Lung (tissue), 12 donors: ENCODE data around the gene AGRN. TPM values are rescaled to one million over a fixed set of nuclear protein-coding genes. Genes with fewer than 3 reads are reported as not detected.

ENCODE experiments used
- ATAC-seq: fragments of 200-7000 bp; cut with Tn5 transposase; one replicate; pipeline ENCODE4 v1.9.1; 2020; ENCODE audit warnings: moderate number of reproducible peaks; ENCODE audit not compliant: insufficient read depth, low FRiP score
- DNase-seq, 3 donors: peaks; one replicate each; pipeline ENCODE4 v3.0.0-alpha.2; 2013 to 2017
- H3K27ac ChIP-seq, 2 donors: one replicate each; pipeline ENCODE4 v1.5.1; 2013; ENCODE audit warnings: mild to moderate bottlenecking in 2 of 2, moderate library complexity in 2 of 2, control low read depth in 1 of 2, inconsistent platforms in 1 of 2, low read depth in 1 of 2, low read length in 1 of 2
- H3K27me3 ChIP-seq, 3 donors: one replicate each; pipeline ENCODE4 v1.5.1; 2013; ENCODE audit warnings: low read length in 2 of 3; ENCODE audit not compliant: control insufficient read depth in 3 of 3, insufficient read depth in 3 of 3
- H3K36me3 ChIP-seq, 4 donors: one replicate each; pipeline ENCODE4 v1.5.1; 2013; ENCODE audit warnings: low read length in 4 of 4, mild to moderate bottlenecking in 1 of 4, moderate library complexity in 1 of 4; ENCODE audit not compliant: control insufficient read depth in 4 of 4, insufficient read depth in 4 of 4
- H3K4me1 ChIP-seq, 5 donors: one replicate each; pipeline ENCODE4 v1.5.1; 2013; ENCODE audit warnings: low read length in 5 of 5, mild to moderate bottlenecking in 2 of 5, moderate library complexity in 1 of 5; ENCODE audit not compliant: control insufficient read depth in 5 of 5, insufficient read depth in 5 of 5
- H3K4me3 ChIP-seq: one replicate; pipeline ENCODE4 v1.5.1; 2013; ENCODE audit warnings: mild to moderate bottlenecking, control low read depth, moderate library complexity
- H3K9ac ChIP-seq, 2 donors: one replicate each; pipeline ENCODE4 v1.5.1; 2013; ENCODE audit warnings: low read length in 2 of 2, control low read depth in 1 of 2; ENCODE audit not compliant: insufficient read depth in 1 of 2
- H3K9me3 ChIP-seq, 4 donors: one replicate each; pipeline ENCODE4 v1.5.1; 2013; ENCODE audit warnings: low read length in 3 of 4, mild to moderate bottlenecking in 1 of 4, moderate library complexity in 1 of 4; ENCODE audit not compliant: control insufficient read depth in 4 of 4, insufficient read depth in 3 of 4
- CTCF ChIP-seq: IDR thresholded peaks from 2 replicates; pipeline ENCODE4 v1.5.1; 2012; ENCODE audit warnings: mild to moderate bottlenecking; ENCODE audit errors: control extremely low read depth, extremely low read depth
- WGBS, 2 donors: extraction: QIAGEN DNeasy Blood & Tissue Kit; methylation state at CpG; one replicate each; pipeline ENCODE4 v1.1.7; 2013; 5-methylcytosine and 5-hydroxymethylcytosine counted together
- polyA plus RNA-seq, 2 donors: library from polyadenylated mRNA; stranded (reverse); fragments of 200-250 nt; gene quantifications; one replicate each; pipeline ENCODE4 v1.2.1, GENCODE V29; 2013
- total RNA-seq, 2 donors: library from RNA; depleted of rRNA in 1 of 2; stranded (reverse); fragments of >200 nt in 1 of 2; gene quantifications; one replicate each; pipeline ENCODE4 v1.2.1, GENCODE V29; 2014 to 2021
- donor health status: control.
- donor health status: control.
- donor health status: Bipolar disorder and iron deficiency.
- donor health status: healthy.
- donor health status: DM: yes; HTN: yes; CAD: no.

Gene AGRN
- total and polyA plus RNA-seq, 4 donors = 30.7 to 124 (median 85.2) TPM

- no peak overlapping the region for H3K4me3 ChIP-seq
- no peaks in the 10 kb centered on the region for H3K27me3 ChIP-seq
- ATAC-seq = no peak
- 91 to 92% methylated on average over 25 of the region's 25 CpGs for WGBS, 2 donors
- no peak overlapping the region for H3K27ac ChIP-seq
- H3K9me3 ChIP-seq = no peaks in the 10 kb centered on the region
- DNase-seq = no peak
- no peaks in the 10 kb centered on the region for H3K4me1 ChIP-seq
- H3K36me3 ChIP-seq = peaks cover 0 to 71% (median 12%) of the 10 kb centered on the region in 4 donors
- H3K9ac ChIP-seq = no peak overlapping the region
- TF ChIP-seq CTCF = no peak
Observed at GRCh38 chr1:1047963-1048362, 28.0 kb downstream of the AGRN start.

DNA sequence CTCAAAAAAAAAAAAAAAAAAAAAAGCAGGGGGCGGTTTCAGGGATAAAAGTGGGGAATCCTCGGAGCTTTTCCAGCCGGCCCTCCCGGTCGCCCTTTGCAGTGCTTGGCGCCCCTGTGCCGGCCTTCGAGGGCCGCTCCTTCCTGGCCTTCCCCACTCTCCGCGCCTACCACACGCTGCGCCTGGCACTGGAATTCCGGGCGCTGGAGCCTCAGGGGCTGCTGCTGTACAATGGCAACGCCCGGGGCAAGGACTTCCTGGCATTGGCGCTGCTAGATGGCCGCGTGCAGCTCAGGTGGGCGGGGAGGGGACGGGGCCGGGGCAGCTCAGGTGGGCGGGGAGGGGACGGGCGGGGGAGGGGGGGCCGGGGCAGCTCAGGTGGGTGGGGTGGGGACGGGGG is 28.8 kb downstream of the AGRN start:
- peaks cover 0 to 73% (median 12%) of the 10 kb centered on the region in 4 donors for H3K36me3 ChIP-seq
- no peak overlapping the region for H3K4me3 ChIP-seq
- H3K9me3 ChIP-seq = no peaks in the 10 kb centered on the region
- WGBS, 2 donors = 90 to 93% methylated on average over 21 to 25 of the region's 28 CpGs
- H3K4me1 ChIP-seq = no peaks in the 10 kb centered on the region
- H3K27me3 ChIP-seq = no peaks in the 10 kb centered on the region
- DNase-seq (no peak), ATAC-seq (no peak)
- no peak for TF ChIP-seq CTCF
- no peak overlapping the region for H3K27ac ChIP-seq
- H3K9ac ChIP-seq = no peak overlapping the region

DNA sequence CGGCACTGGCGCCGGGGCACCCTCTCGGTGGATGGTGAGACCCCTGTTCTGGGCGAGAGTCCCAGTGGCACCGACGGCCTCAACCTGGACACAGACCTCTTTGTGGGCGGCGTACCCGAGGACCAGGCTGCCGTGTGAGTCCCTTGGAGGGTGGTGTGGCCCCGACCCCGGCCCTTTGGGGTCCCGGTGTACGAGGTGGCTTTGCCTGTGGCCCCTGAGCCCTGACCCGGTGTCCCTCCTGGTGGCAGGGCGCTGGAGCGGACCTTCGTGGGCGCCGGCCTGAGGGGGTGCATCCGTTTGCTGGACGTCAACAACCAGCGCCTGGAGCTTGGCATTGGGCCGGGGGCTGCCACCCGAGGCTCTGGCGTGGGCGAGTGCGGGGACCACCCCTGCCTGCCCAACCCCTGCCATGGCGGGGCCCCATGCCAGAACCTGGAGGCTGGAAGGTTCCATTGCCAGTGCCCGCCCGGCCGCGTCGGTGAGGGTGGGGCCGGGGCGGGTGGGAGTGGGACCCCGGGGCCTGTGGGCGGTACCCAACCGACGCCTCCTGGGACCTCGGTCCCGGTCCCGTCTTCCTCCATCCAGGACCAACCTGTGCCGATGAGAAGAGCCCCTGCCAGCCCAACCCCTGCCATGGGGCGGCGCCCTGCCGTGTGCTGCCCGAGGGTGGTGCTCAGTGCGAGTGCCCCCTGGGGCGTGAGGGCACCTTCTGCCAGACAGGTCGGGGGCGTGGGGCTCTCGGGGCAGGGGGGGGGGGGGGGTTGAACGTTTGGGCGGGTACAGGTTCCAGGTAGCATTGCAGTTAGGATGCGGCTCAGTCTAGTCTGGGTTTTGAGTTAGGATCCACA is 29.6 kb downstream of the AGRN start:
- TF ChIP-seq CTCF = no peak
- H3K36me3 ChIP-seq = peaks cover 0 to 73% (median 10%) of the 10 kb centered on the region in 4 donors
- DNase-seq = no peak

More for the DNA sequence above, 29.6 kb downstream of the AGRN start:
- H3K27me3 ChIP-seq = no peaks in the 10 kb centered on the region
- H3K9ac ChIP-seq = no peak overlapping the region
- 94 to 95% methylated on average over 57 of the region's 57 CpGs for WGBS, 2 donors
- no peak overlapping the region for H3K4me3 ChIP-seq
- no peak for ATAC-seq
- H3K4me1 ChIP-seq = no peaks in the 10 kb centered on the region
- H3K27ac ChIP-seq = no peak overlapping the region
- H3K9me3 ChIP-seq = no peaks in the 10 kb centered on the region
